NCI-H526 treated with DMSO at 0.1 percent for 48 hours (cell line): Measurements from ENCODE around the gene PRIM2.
"Not testable (repeated sequence)": the region's sequence is repeated elsewhere in the genome, so short reads cannot be mapped to it uniquely, and the experiment has no call there.

Source experiments
- DNase-seq: peaks from one replicate; lab custom pipeline; 2025; lab: John Stamatoyannopoulos, UW

PRIM2 gene

GRCh38 chr6:57618959-57619358, 301.5 kb downstream of the PRIM2 start:
- DNase-seq, result not testable (repeated sequence)

GRCh38 chr6:57631773-57632172, 314.3 kb downstream of the PRIM2 start:
- not testable (repeated sequence) for DNase-seq

DNA sequence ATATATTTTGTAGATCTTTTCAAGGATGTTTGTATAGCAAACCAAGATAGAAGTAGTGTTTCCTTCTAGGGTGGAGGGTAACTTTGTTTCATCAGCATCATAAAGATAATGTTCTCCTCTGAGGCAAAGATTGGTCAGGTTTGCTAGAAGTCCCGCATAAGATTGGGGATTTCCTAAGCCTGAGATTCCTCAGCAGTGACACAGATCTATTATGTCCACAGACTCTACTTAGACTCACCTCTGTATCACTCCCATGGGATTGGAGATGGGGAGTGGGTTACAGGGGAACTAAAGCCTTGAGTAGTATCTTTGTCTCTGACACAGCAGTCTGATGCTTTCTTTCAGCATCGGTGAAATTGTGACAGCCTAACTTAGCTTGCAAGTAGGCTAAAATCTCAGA, 341.1 kb downstream of the PRIM2 start:
- DNase-seq, result not testable (repeated sequence)

GRCh38 chr6:57659794-57660193, 342.4 kb downstream of the PRIM2 start:
- DNase-seq, result not testable (repeated sequence)

DNA sequence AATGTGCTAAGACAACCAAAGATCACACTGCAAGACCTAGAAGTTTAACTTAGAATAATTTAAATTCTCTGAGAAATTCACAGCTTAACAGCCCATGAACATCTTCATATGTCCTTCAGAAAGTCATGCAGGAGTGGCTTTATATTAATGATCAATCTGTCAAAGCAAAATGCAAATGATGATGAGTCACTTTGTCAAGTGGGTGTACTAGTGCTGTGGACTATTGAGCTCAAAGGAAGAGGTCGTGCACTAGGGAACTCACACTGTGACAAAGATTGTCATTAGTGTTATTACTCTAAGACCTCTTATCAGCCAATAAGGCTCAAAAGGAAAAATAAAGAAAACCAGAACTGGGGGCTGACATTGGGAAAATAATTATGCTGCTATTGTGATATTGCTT, 343.5 kb downstream of the PRIM2 start:
- not testable (repeated sequence) for DNase-seq

GRCh38 chr6:57668108-57668507, 350.7 kb downstream of the PRIM2 start:
- DNase-seq, result not testable (repeated sequence)

GRCh38 chr6:57671237-57671636, 353.8 kb downstream of the PRIM2 start:
- not testable (repeated sequence) for DNase-seq

GRCh38 chr6:57671937-57672627, 354.7 kb downstream of the PRIM2 start:
- not testable (repeated sequence) for DNase-seq

GRCh38 chr6:57673281-57673680, 355.9 kb downstream of the PRIM2 start:
- not testable (repeated sequence) for DNase-seq

GRCh38 chr6:57675386-57675785, 358.0 kb downstream of the PRIM2 start:
- not testable (repeated sequence) for DNase-seq

GRCh38 chr6:57696382-57696781, 379.0 kb downstream of the PRIM2 start:
- not testable (repeated sequence) for DNase-seq
